Measurements from ENCODE around the gene NPTX1. TPM values are rescaled to one million over a fixed set of nuclear protein-coding genes. Genes with fewer than 3 reads are reported as not detected.

The NPTX1 gene
- total RNA-seq, 2 experiments from 2014 or later, result 1.2 to 1.4 TPM

DNA sequence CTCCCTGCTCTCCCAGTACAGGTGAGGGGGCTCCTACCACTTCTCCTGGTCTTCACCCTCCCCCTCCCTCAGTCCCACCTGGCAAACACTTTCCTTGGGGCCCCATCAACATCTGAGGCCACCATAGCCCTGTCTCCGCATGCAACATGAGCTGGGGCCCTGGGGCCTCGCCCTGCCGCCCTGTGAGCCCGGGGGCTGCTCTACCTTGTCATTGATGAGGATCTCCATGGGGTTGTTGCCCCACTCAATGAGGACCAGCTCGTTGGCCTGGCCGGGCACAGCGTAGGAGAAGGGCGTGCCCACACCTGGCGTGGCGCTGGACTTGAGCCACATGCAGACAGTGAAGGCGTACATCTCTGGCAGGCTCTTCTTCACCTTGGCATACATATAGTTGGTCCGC lies 3.4 kb downstream of the NPTX1 start:
- H3K4me3 Mint-ChIP-seq, result no peak overlapping the region

DNA sequence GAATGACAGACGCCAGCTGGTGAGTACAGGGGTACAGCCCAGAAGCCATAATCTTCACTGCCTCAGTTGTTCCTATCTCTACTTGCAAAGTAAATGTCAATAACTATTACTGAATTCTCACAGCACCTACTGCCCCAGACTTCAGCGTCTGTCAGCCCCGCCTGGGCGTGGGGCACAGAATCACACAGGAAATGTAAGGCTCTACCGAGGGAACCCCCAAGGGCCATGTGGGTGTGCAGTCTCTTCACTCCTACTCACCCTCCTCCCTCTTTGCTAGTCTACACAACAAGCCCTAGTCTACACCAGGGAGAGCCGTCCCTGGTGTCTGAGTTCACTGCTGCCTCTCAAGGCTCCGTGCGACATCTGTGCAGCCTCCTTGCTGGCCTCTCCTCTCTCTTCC lies 4.5 kb downstream of the NPTX1 start:
- intact Hi-C loops (cut with micrococcal nuclease), result no loop called here
- DNase-seq, result no peak
- Mint-ChIP-seq H3K27me3 (peaks cover 58% of the 10 kb centered on the region), H3K9me3 (no peaks in the 10 kb centered on the region), H3K27ac (no peak overlapping the region), H3K4me3 (no peak overlapping the region), H3K36me3 (no peaks in the 10 kb centered on the region), H3K4me1 (ENCODE audit: low read depth) (peaks cover 17% of the 10 kb centered on the region)
- CTCF ChIA-PET, result interaction anchor here (1.0 to 1.2 kb wide), 2 partner anchors 17 to 104 kb away, joined by 3 read pairs; no protein-coding TSS in a partner anchor
- POLR2A ChIA-PET, result no interaction called here

More for the DNA sequence above, 3.4 kb downstream of the NPTX1 start:
- ChIA-PET POLR2A (interaction anchor here (1.4 kb wide), 1 partner anchor 18 kb away, joined by 8 read pairs; no protein-coding TSS in a partner anchor), CTCF (interaction anchor here (1.8 to 2.2 kb wide), 2 partner anchors 46 to 103 kb away, joined by 5 to 8 read pairs; no protein-coding TSS in a partner anchor)
- Mint-ChIP-seq H3K9me3 (no peaks in the 10 kb centered on the region), H3K4me1 (ENCODE audit: low read depth) (peaks cover 17% of the 10 kb centered on the region), H3K27me3 (peaks cover 49% of the 10 kb centered on the region), H3K27ac (no peak overlapping the region), H3K36me3 (no peaks in the 10 kb centered on the region)
- DNase-seq, result no peak
- intact Hi-C loops (cut with micrococcal nuclease), result no loop called here

DNA sequence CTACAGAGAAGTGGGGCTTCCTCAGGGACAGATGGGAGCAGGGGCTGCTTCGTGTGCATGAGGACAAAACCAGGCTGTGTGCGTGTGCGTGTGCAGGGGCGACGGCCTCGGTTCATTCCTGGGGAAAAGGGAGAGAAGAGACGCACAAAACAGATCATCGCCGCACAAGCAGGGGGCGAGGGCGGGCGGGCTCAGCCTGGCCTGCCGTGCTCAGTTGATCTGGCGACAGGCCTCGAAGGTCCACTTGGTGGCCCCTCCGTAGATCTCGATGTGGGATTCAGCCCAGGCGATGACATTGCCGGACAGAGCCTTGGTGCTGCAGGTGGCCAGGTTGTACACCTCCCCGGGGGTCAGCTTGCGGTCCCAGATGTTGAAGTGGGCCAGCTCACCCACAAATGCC lies 5.8 kb downstream of the NPTX1 start:
- ChIA-PET POLR2A (no interaction called here), CTCF (interaction anchor here (1.2 kb wide), 2 partner anchors 43 to 105 kb away, joined by 3 read pairs; no protein-coding TSS in a partner anchor)
- Mint-ChIP-seq H3K4me3 (no peak overlapping the region), H3K36me3 (no peaks in the 10 kb centered on the region), H3K9me3 (no peaks in the 10 kb centered on the region), H3K27me3 (peaks cover 64% of the 10 kb centered on the region), H3K4me1 (ENCODE audit: low read depth) (peaks cover 17% of the 10 kb centered on the region), H3K27ac (no peak overlapping the region)
- no peak for DNase-seq
- intact Hi-C loops (cut with micrococcal nuclease), result no loop called here

DNA sequence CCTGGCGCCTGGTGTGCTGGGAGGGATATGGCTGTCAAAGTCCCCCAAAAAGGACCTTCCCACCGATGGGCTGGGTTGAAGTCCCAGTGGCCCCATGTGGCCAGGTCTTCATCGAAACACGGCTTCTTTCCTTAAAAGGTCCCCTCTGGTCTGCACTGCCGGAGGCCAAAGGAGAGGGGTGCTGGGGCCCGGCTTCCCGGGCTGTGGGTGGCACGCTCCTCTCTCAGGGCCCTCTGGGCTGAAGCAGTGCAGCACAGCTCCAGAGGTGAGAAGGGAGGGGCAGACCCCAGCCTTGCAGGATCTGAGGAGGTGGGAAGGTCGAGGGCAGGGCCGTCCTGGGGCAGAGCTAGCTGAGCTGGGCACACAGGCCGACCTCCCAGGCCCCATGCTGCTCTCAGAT lies 6.7 kb downstream of the NPTX1 start:
- Mint-ChIP-seq H3K27me3 (peaks cover 64% of the 10 kb centered on the region), H3K4me3 (no peak overlapping the region), H3K27ac (no peak overlapping the region), H3K9me3 (no peaks in the 10 kb centered on the region), H3K36me3 (no peaks in the 10 kb centered on the region), H3K4me1 (ENCODE audit: low read depth) (peaks cover 7% of the 10 kb centered on the region)
- CTCF ChIA-PET, result no interaction called here
- no peak for DNase-seq
- intact Hi-C loops (cut with micrococcal nuclease), result no loop called here
- POLR2A ChIA-PET, result no interaction called here

DNA sequence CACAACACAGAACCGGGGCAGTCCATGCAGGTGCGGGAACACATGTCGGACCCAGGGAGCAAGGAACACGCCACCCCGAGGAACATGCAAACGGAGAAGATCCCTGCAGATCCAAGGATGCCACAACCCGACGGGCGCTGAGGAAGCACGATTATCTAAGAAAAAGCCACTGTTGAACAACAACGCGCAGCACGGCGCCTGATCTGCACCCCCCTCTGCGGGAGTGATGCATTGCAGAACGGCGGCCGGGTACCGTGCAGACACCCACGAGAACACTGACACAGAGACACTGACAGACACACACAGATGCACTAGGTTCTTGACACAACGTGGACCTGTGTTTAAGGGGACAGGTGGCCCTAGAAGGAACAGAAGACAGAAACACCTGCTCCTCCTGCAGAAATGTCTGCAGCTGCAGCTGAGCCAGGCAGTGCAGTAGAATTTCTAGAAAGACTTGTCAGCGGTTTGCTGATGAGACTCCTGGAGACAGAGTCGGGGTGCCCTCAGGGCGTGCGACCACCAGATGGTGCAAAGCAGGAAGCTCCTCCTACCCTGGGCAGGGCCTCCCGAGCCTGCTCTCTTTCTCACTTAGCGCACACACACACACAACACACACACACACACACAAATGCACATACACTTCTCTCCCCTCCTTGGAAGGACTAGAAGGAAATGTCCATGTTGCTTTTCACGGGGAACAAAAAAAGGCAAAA lies 7.5 kb downstream of the NPTX1 start:
- POLR2A ChIA-PET, result no interaction called here
- no peak for DNase-seq
- Mint-ChIP-seq H3K27ac (no peak overlapping the region), H3K9me3 (no peaks in the 10 kb centered on the region), H3K27me3 (peaks cover 60% of the 10 kb centered on the region), H3K4me3 (no peak overlapping the region), H3K4me1 (ENCODE audit: low read depth) (peaks cover 6% of the 10 kb centered on the region), H3K36me3 (no peaks in the 10 kb centered on the region)
- intact Hi-C loops (cut with micrococcal nuclease), result no loop called here
- CTCF ChIA-PET, result no interaction called here

DNA sequence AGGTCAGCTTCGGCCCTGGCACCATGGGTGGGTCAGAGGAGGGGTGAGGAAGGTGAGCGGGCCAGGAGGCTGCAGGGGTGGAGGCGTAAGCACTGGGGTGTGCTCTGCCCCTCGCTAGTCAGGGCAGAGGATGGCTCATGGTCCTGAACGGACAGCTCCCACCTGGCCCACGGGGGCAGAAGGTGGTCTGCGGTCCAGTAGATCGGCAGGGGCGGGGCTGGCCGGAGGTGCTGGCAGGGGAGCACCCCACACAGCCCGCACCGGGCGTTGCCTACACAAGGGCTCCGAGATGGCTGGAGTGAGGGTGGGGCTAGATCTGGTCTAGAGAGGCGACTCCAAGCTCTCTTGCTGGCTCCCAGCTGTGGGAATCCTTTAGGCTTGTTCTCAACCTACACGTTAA lies 8.2 kb downstream of the NPTX1 start:
- intact Hi-C loops (cut with micrococcal nuclease), result no loop called here
- H3K36me3 Mint-ChIP-seq, result no peaks in the 10 kb centered on the region
- H3K27ac Mint-ChIP-seq, result no peak overlapping the region
- no peak for DNase-seq
- peaks cover 54% of the 10 kb centered on the region for H3K27me3 Mint-ChIP-seq
- peaks cover 6% of the 10 kb centered on the region for H3K4me1 Mint-ChIP-seq (ENCODE audit: low read depth)
- ChIA-PET POLR2A (no interaction called here), CTCF (no interaction called here)
- H3K4me3 Mint-ChIP-seq, result no peak overlapping the region
- H3K9me3 Mint-ChIP-seq, result no peaks in the 10 kb centered on the region

DNA sequence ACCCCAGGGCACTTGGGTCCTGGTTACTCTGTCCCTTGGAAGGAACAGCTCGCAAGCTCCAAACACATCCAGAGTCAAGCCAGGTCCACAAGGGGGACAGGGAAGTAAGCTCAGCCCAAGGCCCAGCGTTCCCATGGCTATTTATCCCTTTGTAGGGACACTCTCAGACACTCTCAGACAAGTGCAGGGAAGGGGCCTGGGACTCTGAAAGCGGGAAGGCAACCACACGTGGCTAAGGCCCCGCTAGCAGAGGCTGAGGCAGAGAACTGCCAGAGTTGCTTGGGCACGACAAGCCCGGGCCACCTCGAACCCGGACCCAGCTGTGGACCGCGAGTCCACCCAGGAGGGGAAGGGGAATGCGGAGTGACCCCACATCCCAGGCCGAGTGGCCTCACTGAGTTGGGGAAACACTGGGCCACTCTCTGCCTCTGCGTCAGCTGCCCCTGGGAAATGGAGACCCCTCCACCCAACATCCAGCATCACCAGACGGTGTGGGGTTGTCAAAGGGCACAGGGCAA lies 10.2 kb downstream of the NPTX1 start:
- Mint-ChIP-seq H3K27me3 (peaks cover 45% of the 10 kb centered on the region), H3K27ac (no peak overlapping the region), H3K4me1 (ENCODE audit: low read depth) (no peaks in the 10 kb centered on the region), H3K9me3 (no peaks in the 10 kb centered on the region), H3K4me3 (no peak overlapping the region), H3K36me3 (no peaks in the 10 kb centered on the region)
- CTCF ChIA-PET, result no interaction called here
- DNase-seq, result no peak
- POLR2A ChIA-PET, result no interaction called here
- intact Hi-C loops (cut with micrococcal nuclease), result no loop called here

DNA sequence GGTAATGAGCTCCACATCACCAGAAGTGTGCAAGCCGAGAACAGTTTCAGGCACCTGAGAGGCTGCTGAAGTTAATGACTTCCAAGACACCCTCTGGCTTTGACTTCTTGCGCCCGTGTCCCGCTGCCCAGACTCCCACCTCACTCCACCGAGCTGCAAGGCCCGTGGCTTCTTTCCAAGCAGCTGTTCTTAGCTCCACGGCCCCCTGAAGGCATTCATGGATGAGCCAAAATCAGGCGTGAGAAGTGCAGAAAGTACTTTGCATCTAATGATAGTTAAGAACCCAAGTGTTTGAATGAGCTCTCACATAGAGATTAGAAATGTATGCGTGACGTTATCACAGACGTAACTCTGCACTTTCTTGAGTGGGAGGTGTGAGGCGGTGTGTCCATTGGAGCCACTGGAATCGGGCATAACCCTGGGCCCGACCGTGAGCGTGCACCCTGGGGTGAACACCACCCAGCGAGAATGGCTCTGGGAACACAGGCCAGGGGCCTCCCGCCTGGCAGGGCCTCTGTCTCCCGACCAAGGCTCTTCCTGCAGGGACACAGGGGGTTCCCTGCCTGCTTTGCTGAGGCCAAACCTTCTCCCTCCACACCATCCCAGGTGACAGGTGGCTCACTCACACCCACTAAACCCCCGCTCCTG lies 11.0 kb downstream of the NPTX1 start:
- no peaks in the 10 kb centered on the region for H3K9me3 Mint-ChIP-seq
- POLR2A ChIA-PET, result interaction anchor here (2.4 kb wide), 1 partner anchor 11 kb away, joined by 19 read pairs; no protein-coding TSS in a partner anchor
- no peak overlapping the region for H3K27ac Mint-ChIP-seq
- peaks cover 45% of the 10 kb centered on the region for H3K27me3 Mint-ChIP-seq
- H3K36me3 Mint-ChIP-seq, result no peaks in the 10 kb centered on the region
- CTCF ChIA-PET, result no interaction called here
- no peak overlapping the region for H3K4me3 Mint-ChIP-seq
- DNase-seq, result no peak
- intact Hi-C loops (cut with micrococcal nuclease), result no loop called here
- H3K4me1 Mint-ChIP-seq (ENCODE audit: low read depth), result no peaks in the 10 kb centered on the region

DNA sequence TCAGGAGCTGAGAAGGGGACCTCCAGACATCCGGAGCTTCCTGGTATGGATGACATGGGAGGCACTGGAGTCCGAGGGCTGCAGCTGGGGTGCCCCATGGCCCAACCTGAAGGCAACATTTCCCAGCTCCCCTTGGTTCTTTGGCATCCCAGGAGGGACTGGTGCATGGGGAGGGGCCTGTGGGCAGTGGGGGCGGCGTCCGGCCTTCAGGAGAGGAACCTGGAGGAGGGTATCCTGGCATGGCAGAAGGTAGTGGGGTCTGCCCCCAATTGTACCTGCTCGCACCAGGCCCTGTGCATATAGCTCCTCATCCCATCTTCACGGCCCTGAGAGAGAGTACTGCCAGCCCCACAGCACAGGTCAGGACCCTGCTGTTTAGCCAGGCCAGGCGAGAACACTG lies 11.9 kb downstream of the NPTX1 start:
- ChIA-PET POLR2A (interaction anchor here (2.4 kb wide), 1 partner anchor 10 kb away, joined by 19 read pairs; no protein-coding TSS in a partner anchor), CTCF (no interaction called here)
- Mint-ChIP-seq H3K4me1 (ENCODE audit: low read depth) (no peaks in the 10 kb centered on the region), H3K27ac (no peak overlapping the region), H3K4me3 (no peak overlapping the region), H3K27me3 (peaks cover 45% of the 10 kb centered on the region), H3K36me3 (no peaks in the 10 kb centered on the region), H3K9me3 (no peaks in the 10 kb centered on the region)
- intact Hi-C loops (cut with micrococcal nuclease), result no loop called here
- no peak for DNase-seq

DNA sequence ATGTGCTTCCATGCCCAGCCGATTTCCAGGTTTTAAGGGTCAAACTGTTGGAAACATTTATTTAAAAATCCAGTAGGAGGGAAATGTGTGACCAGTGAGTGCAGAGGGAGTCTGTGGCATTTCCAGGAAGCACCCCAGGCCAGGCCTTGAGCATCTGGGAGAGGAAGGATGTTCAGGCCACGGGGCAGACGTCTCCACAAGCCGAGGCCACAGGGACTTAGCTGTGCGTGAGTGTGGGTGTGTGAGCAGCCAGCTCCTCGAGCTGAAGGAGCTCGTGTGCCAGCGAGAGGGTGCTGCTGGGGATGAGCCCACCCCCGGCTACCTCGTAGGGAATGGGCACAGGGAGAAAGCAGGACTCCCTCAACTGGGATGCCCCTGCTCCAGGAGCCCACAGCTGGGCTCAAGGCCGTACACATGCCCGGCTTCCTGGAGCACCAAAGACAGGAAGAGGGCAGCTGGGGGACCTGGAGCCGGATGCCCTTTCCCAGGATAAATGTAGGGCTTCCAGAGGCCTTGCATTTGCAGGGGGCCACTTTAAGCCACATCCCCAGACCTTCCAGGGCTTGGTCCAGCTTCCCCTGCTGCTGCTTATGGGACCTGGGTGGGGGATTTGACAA lies 12.5 kb downstream of the NPTX1 start:
- CTCF ChIA-PET, result interaction anchor here (0.6 kb wide), 1 partner anchor 472 kb away, joined by 3 read pairs; no protein-coding TSS in a partner anchor
- Mint-ChIP-seq H3K4me3 (no peak overlapping the region), H3K36me3 (no peaks in the 10 kb centered on the region), H3K9me3 (no peaks in the 10 kb centered on the region), H3K4me1 (ENCODE audit: low read depth) (no peaks in the 10 kb centered on the region), H3K27ac (no peak overlapping the region), H3K27me3 (peaks cover 46% of the 10 kb centered on the region)
- DNase-seq, result no peak
- intact Hi-C loops (cut with micrococcal nuclease), result no loop called here
- POLR2A ChIA-PET, result interaction anchor here (2.4 kb wide), 1 partner anchor 9 kb away, joined by 19 read pairs; no protein-coding TSS in a partner anchor

DNA sequence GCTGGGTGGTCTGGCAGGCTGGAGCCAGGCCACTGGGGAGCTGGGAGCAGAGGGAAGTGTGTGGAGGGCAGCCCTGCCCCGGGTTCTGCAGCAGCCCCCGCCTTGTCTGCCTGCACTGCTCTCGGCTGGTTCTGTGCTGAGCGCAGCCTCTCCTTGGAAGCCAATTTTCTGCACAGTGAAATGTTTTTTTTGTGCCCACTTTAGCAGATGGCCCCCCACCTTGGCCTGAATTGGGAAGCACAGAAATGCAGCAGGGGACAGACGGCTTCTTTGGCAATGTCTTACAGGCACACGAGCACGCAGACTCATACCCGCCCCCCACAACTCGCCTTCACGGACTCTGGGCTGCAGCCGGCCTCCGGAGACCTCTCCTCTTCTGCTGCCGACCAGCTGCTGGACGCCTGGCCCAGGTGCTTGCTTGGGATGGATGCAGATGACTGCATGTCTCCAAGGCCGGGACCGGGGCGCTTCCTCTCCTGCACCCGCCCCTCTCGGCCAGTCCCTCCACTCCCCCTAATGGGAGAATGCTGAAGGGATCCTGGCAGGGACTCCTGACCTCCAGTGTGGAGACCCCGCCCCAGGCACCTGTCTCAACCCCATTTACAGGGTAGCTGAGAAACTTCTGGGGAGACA lies 14.8 kb downstream of the NPTX1 start:
- peaks cover 39% of the 10 kb centered on the region for H3K27me3 Mint-ChIP-seq
- CTCF ChIA-PET, result interaction anchor here (0.7 kb wide), 1 partner anchor 117 kb away, joined by 3 read pairs; no protein-coding TSS in a partner anchor
- no peak overlapping the region for H3K27ac Mint-ChIP-seq
- intact Hi-C loops (cut with micrococcal nuclease), result no loop called here
- H3K4me1 Mint-ChIP-seq (ENCODE audit: low read depth), result no peaks in the 10 kb centered on the region
- POLR2A ChIA-PET, result no interaction called here
- no peaks in the 10 kb centered on the region for H3K9me3 Mint-ChIP-seq
- DNase-seq, result no peak
- H3K4me3 Mint-ChIP-seq, result no peak overlapping the region
- no peaks in the 10 kb centered on the region for H3K36me3 Mint-ChIP-seq

DNA sequence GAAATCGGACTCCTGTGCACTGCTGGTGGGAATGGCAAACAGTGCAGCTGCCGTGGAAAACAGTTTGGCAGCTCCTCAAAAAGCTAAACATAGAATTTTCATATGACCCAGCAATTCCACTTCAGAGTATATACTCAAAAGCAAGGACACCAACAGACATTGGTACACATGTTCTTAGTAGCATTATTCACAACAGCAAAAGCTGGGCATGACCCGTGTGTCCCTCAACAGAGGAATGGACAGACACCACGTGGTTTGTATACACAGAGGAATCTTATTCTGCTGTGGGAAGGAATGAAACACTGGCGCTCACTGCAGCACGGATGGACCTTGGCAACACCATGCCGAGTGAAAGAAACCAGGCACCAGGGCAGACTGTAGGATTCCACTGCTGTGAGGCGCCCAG lies 16.0 kb downstream of the NPTX1 start:
- H3K4me3 Mint-ChIP-seq, result no peak overlapping the region

More for the DNA sequence above, 16.0 kb downstream of the NPTX1 start:
- ChIA-PET POLR2A (no interaction called here), CTCF (no interaction called here)
- intact Hi-C loops (cut with micrococcal nuclease), result no loop called here
- Mint-ChIP-seq H3K36me3 (no peaks in the 10 kb centered on the region), H3K27me3 (peaks cover 32% of the 10 kb centered on the region), H3K4me1 (ENCODE audit: low read depth) (peaks cover 3% of the 10 kb centered on the region), H3K27ac (no peak overlapping the region), H3K9me3 (no peaks in the 10 kb centered on the region)
- no peak for DNase-seq
